Stomach (tissue), 9 donors: ENCODE data around the gene GAB1. TPM values are rescaled to one million over a fixed set of nuclear protein-coding genes. Genes with fewer than 3 reads are reported as not detected.

Source experiments
- DNase-seq, 2 donors: peaks; one replicate each; pipeline versions ENCODE4 v3.0.0 to v3.0.0-alpha.2; 2013 to 2019
- H3K27ac ChIP-seq, 5 donors: fragments of 200-600 bp in 4 of 5; sonication (generic) in 4 of 5; one replicate each; pipeline ENCODE4 v1.5.1; 2013 to 2019; ENCODE audit warnings: mild to moderate bottlenecking in 1 of 5, moderate library complexity in 1 of 5
- H3K27me3 ChIP-seq, 3 donors: fragments of 200-600 bp; sonication (generic); one replicate each; pipeline ENCODE4 v1.5.1; 2017 to 2019; ENCODE audit warnings: mixed run types in 1 of 3
- H3K36me3 ChIP-seq, 4 donors: fragments of 200-600 bp; sonication (generic); 1 replicate in 3 of 4; 2 replicates in 1 of 4; pipeline ENCODE4 v1.5.1; 2016 to 2019
- H3K4me1 ChIP-seq, 4 donors: fragments of 200-600 bp; sonication (generic); one replicate each; pipeline ENCODE4 v1.5.1; 2016 to 2019
- H3K4me3 ChIP-seq, 4 donors: fragments of 200-600 bp; sonication (generic) in 3 of 4; one replicate each; pipeline ENCODE4 v1.5.1; 2016 to 2019; ENCODE audit warnings: mild to moderate bottlenecking in 1 of 4
- H3K9me3 ChIP-seq, 4 donors: fragments of 200-600 bp; sonication (generic); one replicate each; pipeline ENCODE4 v1.5.1; 2016 to 2019
- EP300 ChIP-seq: sonication (generic); formaldehyde crosslinking; IDR thresholded peaks from one replicate; pipeline ENCODE4 v1.6.1; 2017; ENCODE audit warnings: antibody characterized with exemption
- POLR2A ChIP-seq, 4 donors: fragments of 450-650 bp; IDR thresholded peaks; one replicate each; pipeline ENCODE4 v1.6.1; 2016; ENCODE audit warnings: antibody characterized with exemption in 4 of 4, control low read depth in 2 of 4, mild to moderate bottlenecking in 1 of 4, moderate library complexity in 1 of 4
- POLR2AphosphoS5 ChIP-seq, 3 donors: sonication (generic); formaldehyde crosslinking; IDR thresholded peaks; one replicate each; pipeline ENCODE4 v1.6.1; 2016; ENCODE audit warnings: antibody characterized with exemption in 3 of 3
- WGBS, 5 donors: extraction: QIAGEN DNeasy Blood & Tissue Kit in 3 of 5; methylation state at CpG; one replicate each; pipeline versions ENCODE4 v1.1.5 to v1.1.7; 2013 to 2018; 5-methylcytosine and 5-hydroxymethylcytosine counted together
- intact Hi-C: fragments of 100-400 bp; cut with DNase I; formaldehyde crosslinking; loops from one replicate; pipeline ENCODE4 v1.15.1; 2023; ENCODE audit warnings: low total_unique reads
- polyA plus RNA-seq, 3 donors: library from polyadenylated mRNA; stranded (reverse); fragments of 200-250 nt; gene quantifications; one replicate each; pipeline ENCODE4 v1.2.3, GENCODE V29; 2013
- total RNA-seq, 5 donors: library from RNA; depleted of rRNA; stranded (reverse); fragments of >200 nt; gene quantifications; one replicate each; pipeline versions ENCODE4 v1.1.0 to v1.2.3, GENCODE V29; 2014 to 2016
- TF ChIP-seq, protein P1 (sequence below), 7 experiments: fragments of 450-650 bp in 4 of 7; fragments of 200-600 bp in 3 of 7; sonication (generic) in 3 of 7; IDR thresholded peaks; one replicate each; pipeline ENCODE4 v1.5.1; 2016 to 2019; ENCODE audit warnings: antibody characterized with exemption in 7 of 7, control low read depth in 2 of 7, mild to moderate bottlenecking in 1 of 7
- donor health status: healthy with polysubstance abuse.
- donor health status: Bipolar disorder and iron deficiency.
- donor health status: healthy.

Gene GAB1
- total and polyA plus RNA-seq, 8 donors: 3.2 to 101 (median 29.0) TPM

- Histone ChIP-seq H3K27ac (no peak overlapping the region), H3K9me3 (no peaks in the 10 kb centered on the region), H3K4me3 (no peak overlapping the region), H3K36me3 (no peaks in the 10 kb centered on the region), H3K4me1 (peaks cover 0 to 47% (median 10%) of the 10 kb centered on the region in 4 donors), H3K27me3 (no peaks in the 10 kb centered on the region)
- TF ChIP-seq, protein P1, sequence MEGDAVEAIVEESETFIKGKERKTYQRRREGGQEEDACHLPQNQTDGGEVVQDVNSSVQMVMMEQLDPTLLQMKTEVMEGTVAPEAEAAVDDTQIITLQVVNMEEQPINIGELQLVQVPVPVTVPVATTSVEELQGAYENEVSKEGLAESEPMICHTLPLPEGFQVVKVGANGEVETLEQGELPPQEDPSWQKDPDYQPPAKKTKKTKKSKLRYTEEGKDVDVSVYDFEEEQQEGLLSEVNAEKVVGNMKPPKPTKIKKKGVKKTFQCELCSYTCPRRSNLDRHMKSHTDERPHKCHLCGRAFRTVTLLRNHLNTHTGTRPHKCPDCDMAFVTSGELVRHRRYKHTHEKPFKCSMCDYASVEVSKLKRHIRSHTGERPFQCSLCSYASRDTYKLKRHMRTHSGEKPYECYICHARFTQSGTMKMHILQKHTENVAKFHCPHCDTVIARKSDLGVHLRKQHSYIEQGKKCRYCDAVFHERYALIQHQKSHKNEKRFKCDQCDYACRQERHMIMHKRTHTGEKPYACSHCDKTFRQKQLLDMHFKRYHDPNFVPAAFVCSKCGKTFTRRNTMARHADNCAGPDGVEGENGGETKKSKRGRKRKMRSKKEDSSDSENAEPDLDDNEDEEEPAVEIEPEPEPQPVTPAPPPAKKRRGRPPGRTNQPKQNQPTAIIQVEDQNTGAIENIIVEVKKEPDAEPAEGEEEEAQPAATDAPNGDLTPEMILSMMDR (IDR thresholded peaks at IDR 0.05): no peak
- TF ChIP-seq EP300: no peak
- TF ChIP-seq POLR2AphosphoS5 (IDR thresholded peaks at IDR 0.05): no peak
- no peak for TF ChIP-seq POLR2A (IDR thresholded peaks at IDR 0.05)
- intact Hi-C loops: no loop called here
- DNase-seq: no peak
Observed at GRCh38 chr4:143291314-143291713, 45.4 kb upstream of the GAB1 start.

DNA sequence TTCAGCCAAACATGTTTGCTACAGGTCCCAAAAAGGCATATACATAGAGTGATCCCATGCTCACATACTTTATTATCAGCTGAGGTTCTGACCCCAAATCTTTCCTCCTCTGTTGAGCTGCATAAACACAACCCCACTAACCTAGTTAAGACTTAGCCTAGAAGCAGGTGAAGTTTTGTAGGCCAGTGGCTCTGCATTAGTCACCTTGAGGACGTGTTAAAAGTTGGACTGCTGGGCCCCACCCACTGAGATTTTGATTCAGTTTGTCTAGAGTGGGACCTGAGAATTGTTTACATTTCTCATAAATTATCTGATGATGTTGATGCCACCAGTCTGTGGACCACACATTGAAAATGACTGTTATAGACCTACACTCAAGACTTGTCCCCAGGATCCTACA is 43.8 kb upstream of the GAB1 start:
- TF ChIP-seq POLR2A (IDR thresholded peaks at IDR 0.05) (no peak), EP300 (no peak), POLR2AphosphoS5 (IDR thresholded peaks at IDR 0.05) (no peak)
- TF ChIP-seq, protein P1 (IDR thresholded peaks at IDR 0.05): no peak
- H3K27ac ChIP-seq: no peak overlapping the region
- no peaks in the 10 kb centered on the region for H3K36me3 ChIP-seq
- intact Hi-C loops: no loop called here
- no peak overlapping the region for H3K4me3 ChIP-seq
- DNase-seq: no peak
- WGBS, 5 donors: 53 to 82% (median 73%) methylated on average over 1 of the region's 1 CpG
- H3K9me3 ChIP-seq: no peaks in the 10 kb centered on the region
- H3K4me1 ChIP-seq: peaks cover 0 to 43% (median 9%) of the 10 kb centered on the region in 4 donors
- H3K27me3 ChIP-seq: no peaks in the 10 kb centered on the region

DNA sequence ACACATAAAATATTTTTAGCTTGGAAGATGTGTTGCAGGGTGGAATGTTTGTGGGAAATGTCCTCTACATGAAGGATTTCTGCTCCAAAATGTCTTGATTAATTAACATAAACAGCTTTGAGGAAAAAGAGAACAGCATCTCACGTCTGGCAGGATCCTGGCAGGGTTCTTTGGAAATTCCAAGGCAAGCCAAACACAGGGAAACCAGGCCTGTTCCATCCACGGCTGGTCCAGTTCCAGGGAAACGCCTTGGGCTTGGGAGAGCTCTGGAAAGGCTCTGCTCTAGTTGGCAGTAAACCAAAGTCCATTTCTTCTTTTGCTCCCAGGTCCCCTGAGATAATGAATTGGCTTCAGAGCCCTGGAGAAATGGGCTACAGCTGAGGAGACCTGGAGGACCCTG is 42.4 kb upstream of the GAB1 start:
- peak; percentile 84 to 92 for DNase-seq
- Histone ChIP-seq H3K4me3 (no peak overlapping the region), H3K27me3 (no peaks in the 10 kb centered on the region), H3K27ac (peak overlapping the region in 4 of 5 donors; percentile 3 to 47 (median 32)), H3K4me1 (peaks cover 0 to 30% (median 9%) of the 10 kb centered on the region in 4 donors), H3K9me3 (no peaks in the 10 kb centered on the region), H3K36me3 (no peaks in the 10 kb centered on the region)
- intact Hi-C loops: no loop called here
- WGBS, 5 donors: 7 to 21% (median 17%) methylated on average over 3 of the region's 3 CpGs
- TF ChIP-seq EP300: no peak
- TF ChIP-seq, protein P1 (IDR thresholded peaks at IDR 0.05): no peak
- TF ChIP-seq POLR2A (IDR thresholded peaks at IDR 0.05): no peak
- TF ChIP-seq POLR2AphosphoS5 (IDR thresholded peaks at IDR 0.05): peak; percentile 51 to 65 (median 59)

DNA sequence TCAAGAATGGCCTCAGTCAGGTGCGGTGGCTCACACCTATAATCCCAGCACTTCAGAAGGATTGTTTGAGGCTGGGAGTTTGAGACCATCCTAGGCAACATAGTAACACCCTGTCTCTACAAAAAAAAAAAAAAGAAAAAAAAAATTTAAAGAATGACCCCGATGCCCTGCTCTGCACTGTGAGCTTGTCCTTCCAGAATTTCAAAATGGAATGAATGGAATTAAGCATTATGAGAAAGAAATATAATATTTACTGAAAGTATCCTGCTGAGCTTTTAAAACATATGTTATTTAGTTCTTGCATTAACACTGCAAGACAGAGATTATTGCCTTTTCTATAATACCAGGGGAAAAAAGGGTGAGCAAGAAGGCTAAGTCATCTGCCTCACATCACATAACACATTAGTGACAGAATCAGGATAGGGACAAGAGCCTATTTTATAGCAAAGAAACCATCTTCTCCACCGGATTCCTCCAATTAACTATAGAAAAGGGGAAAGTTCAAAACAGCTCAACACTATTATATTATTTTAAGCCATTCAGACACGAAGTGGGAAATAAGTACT is 41.9 kb upstream of the GAB1 start:
- peaks cover 0 to 30% (median 9%) of the 10 kb centered on the region in 4 donors for H3K4me1 ChIP-seq
- DNase-seq: no peak
- H3K4me3 ChIP-seq: no peak overlapping the region
- 45 to 69% (median 61%) methylated on average over 4 of the region's 4 CpGs for WGBS, 5 donors
- TF ChIP-seq POLR2AphosphoS5 (IDR thresholded peaks at IDR 0.05): no peak
- TF ChIP-seq, protein P1 (IDR thresholded peaks at IDR 0.05): no peak
- TF ChIP-seq EP300: no peak
- no peak for TF ChIP-seq POLR2A (IDR thresholded peaks at IDR 0.05)
- H3K9me3 ChIP-seq: no peaks in the 10 kb centered on the region
- intact Hi-C loops: no loop called here
- no peaks in the 10 kb centered on the region for H3K36me3 ChIP-seq
- H3K27ac ChIP-seq: peak overlapping the region in 4 of 5 donors; percentile 3 to 47 (median 32)
- no peaks in the 10 kb centered on the region for H3K27me3 ChIP-seq
